K562 treated with DMSO at 1 percent for 24 hours (cell line): ENCODE measurements around the gene MGMT. TPM values are rescaled to one million over a fixed set of nuclear protein-coding genes. Genes with fewer than 3 reads are reported as not detected.

ENCODE experiments used
- total RNA-seq: library from RNA; unstranded; fragments of 300-600 nt; gene quantifications from 2 replicates; pipeline ENCODE4 v1.2.3, GENCODE V29; 2022; ENCODE audit warnings: low read depth; ENCODE audit not compliant: insufficient read depth

MGMT gene
- 0.81 and 1.9 TPM in 2 replicates for total RNA-seq

DNA sequence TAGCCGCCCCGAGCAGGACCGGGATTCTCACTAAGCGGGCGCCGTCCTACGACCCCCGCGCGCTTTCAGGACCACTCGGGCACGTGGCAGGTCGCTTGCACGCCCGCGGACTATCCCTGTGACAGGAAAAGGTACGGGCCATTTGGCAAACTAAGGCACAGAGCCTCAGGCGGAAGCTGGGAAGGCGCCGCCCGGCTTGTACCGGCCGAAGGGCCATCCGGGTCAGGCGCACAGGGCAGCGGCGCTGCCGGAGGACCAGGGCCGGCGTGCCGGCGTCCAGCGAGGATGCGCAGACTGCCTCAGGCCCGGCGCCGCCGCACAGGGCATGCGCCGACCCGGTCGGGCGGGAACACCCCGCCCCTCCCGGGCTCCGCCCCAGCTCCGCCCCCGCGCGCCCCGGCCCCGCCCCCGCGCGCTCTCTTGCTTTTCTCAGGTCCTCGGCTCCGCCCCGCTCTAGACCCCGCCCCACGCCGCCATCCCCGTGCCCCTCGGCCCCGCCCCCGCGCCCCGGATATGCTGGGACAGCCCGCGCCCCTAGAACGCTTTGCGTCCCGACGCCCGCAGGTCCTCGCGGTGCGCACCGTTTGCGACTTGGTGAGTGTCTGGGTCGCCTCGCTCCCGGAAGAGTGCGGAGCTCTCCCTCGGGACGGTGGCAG is at the start of gene MGMT:
TSS of gene MGMT (plus strand) at position 539 of the 656 bp plus-strand sequence.

